ENCODE measurements around the gene PCGF3.

PCGF3 gene

GRCh38 chr4:768076-768475, 62.4 kb downstream of the PCGF3 start:
- Histone ChIP-seq H3F3A (ENCODE audit: low read depth) (no peaks in the 10 kb centered on the region), H3K9ac (ENCODE audit: low read depth, low read length, poor library complexity, severe bottlenecking) (no peak overlapping the region), H3K4me1 (ENCODE audit: insufficient read depth, low read length, poor library complexity, severe bottlenecking) (peaks cover 6% of the 10 kb centered on the region), H3K4me2 (ENCODE audit: low read depth, low read length, poor library complexity, severe bottlenecking) (no peak overlapping the region), H2AFZ (ENCODE audit: low read length) (no peak overlapping the region), H4K20me1 (ENCODE audit: insufficient read depth, low read length, poor library complexity, severe bottlenecking) (peaks cover 62% of the 10 kb centered on the region), H3K79me2 (ENCODE audit: insufficient read depth, low read length) (peaks cover 36% of the 10 kb centered on the region), H3K9me3 (ENCODE audit: insufficient read depth, low read depth, low read length) (no peaks in the 10 kb centered on the region), H3K9me2 (replicated peaks; ENCODE audit: low read depth, low read length) (no peaks in the 10 kb centered on the region), H3K27me3 (ENCODE audit: insufficient read depth, low read length, poor library complexity, severe bottlenecking) (no peaks in the 10 kb centered on the region), H3K36me3 (ENCODE audit: insufficient read depth, low read length) (peaks cover 70% of the 10 kb centered on the region; the same call in 1 of the 2 replicates), H3K4me3 (ENCODE audit: low read length, poor library complexity, severe bottlenecking) (no peak overlapping the region)
- TF ChIP-seq EZH2phosphoT487 (IDR thresholded peaks at IDR 0.05; ENCODE audit: borderline replicate concordance) (no peak), CTCF (conservative IDR thresholded peaks at IDR 0.05; ENCODE audit: low read length) (no peak)

- H3K36me3 ChIP-seq (ENCODE audit: insufficient read depth, low read length), result peaks cover 62% of the 10 kb centered on the region; the same call in 1 of the 2 replicates
- H3F3A ChIP-seq (ENCODE audit: low read depth), result no peaks in the 10 kb centered on the region
- H3K27me3 ChIP-seq (ENCODE audit: insufficient read depth, low read length, poor library complexity, severe bottlenecking), result no peaks in the 10 kb centered on the region
- peaks cover 6% of the 10 kb centered on the region for H3K4me1 ChIP-seq (ENCODE audit: insufficient read depth, low read length, poor library complexity, severe bottlenecking)
- H4K20me1 ChIP-seq (ENCODE audit: insufficient read depth, low read length, poor library complexity, severe bottlenecking), result peaks cover 66% of the 10 kb centered on the region
- no peaks in the 10 kb centered on the region for H3K9me2 ChIP-seq (replicated peaks; ENCODE audit: low read depth, low read length)
- no peaks in the 10 kb centered on the region for H3K9me3 ChIP-seq (ENCODE audit: insufficient read depth, low read depth, low read length)
- H3K9ac ChIP-seq (ENCODE audit: low read depth, low read length, poor library complexity, severe bottlenecking), result no peak overlapping the region
- H2AFZ ChIP-seq (ENCODE audit: low read length), result no peak overlapping the region
- TF ChIP-seq CTCF (conservative IDR thresholded peaks at IDR 0.05; ENCODE audit: low read length), result no peak
- no peak for TF ChIP-seq EZH2phosphoT487 (IDR thresholded peaks at IDR 0.05; ENCODE audit: borderline replicate concordance)
- no peak overlapping the region for H3K4me3 ChIP-seq (ENCODE audit: low read length, poor library complexity, severe bottlenecking)
- H3K4me2 ChIP-seq (ENCODE audit: low read depth, low read length, poor library complexity, severe bottlenecking), result no peak overlapping the region
- H3K79me2 ChIP-seq (ENCODE audit: insufficient read depth, low read length), result peaks cover 38% of the 10 kb centered on the region
Measured at GRCh38 chr4:768995-769394, 63.4 kb downstream of the PCGF3 start.

- Histone ChIP-seq H3K36me3 (ENCODE audit: insufficient read depth, low read length) (peaks cover 59% of the 10 kb centered on the region; the same call in 1 of the 2 replicates), H3K4me3 (ENCODE audit: low read length, poor library complexity, severe bottlenecking) (no peak overlapping the region)
Measured at GRCh38 chr4:769511-769910, 63.9 kb downstream of the PCGF3 start.

More at GRCh38 chr4:769511-769910, 63.9 kb downstream of the PCGF3 start:
- no peak overlapping the region for H3K4me2 ChIP-seq (ENCODE audit: low read depth, low read length, poor library complexity, severe bottlenecking)
- peaks cover 42% of the 10 kb centered on the region for H3K79me2 ChIP-seq (ENCODE audit: insufficient read depth, low read length)
- no peaks in the 10 kb centered on the region for H3K9me3 ChIP-seq (ENCODE audit: insufficient read depth, low read depth, low read length)
- no peaks in the 10 kb centered on the region for H3F3A ChIP-seq (ENCODE audit: low read depth)
- no peak overlapping the region for H3K9ac ChIP-seq (ENCODE audit: low read depth, low read length, poor library complexity, severe bottlenecking)
- H3K9me2 ChIP-seq (replicated peaks; ENCODE audit: low read depth, low read length), result no peaks in the 10 kb centered on the region
- H2AFZ ChIP-seq (ENCODE audit: low read length), result no peak overlapping the region
- no peak for TF ChIP-seq EZH2phosphoT487 (IDR thresholded peaks at IDR 0.05; ENCODE audit: borderline replicate concordance)
- no peak for TF ChIP-seq CTCF (conservative IDR thresholded peaks at IDR 0.05; ENCODE audit: low read length)
- no peaks in the 10 kb centered on the region for H3K27me3 ChIP-seq (ENCODE audit: insufficient read depth, low read length, poor library complexity, severe bottlenecking)
- H3K4me1 ChIP-seq (ENCODE audit: insufficient read depth, low read length, poor library complexity, severe bottlenecking), result peaks cover 5% of the 10 kb centered on the region
- peaks cover 63% of the 10 kb centered on the region for H4K20me1 ChIP-seq (ENCODE audit: insufficient read depth, low read length, poor library complexity, severe bottlenecking)

Measured in Loucy (cell line).